ENCODE data around the gene CCDC85A.
A peak's percentile ranks its signal among the peaks of the same experiment; 100 is the strongest.

CCDC85A gene

GRCh38 chr2:56195563-56195962 is 11.8 kb downstream of the CCDC85A start:
- no peak for FAIRE-seq

GRCh38 chr2:56197816-56198215 is 14.0 kb downstream of the CCDC85A start:
- no peak for FAIRE-seq

GRCh38 chr2:56198936-56199335 is 15.1 kb downstream of the CCDC85A start:
- no peak for FAIRE-seq

- FAIRE-seq = no peak
These were observed 15.7 kb downstream of the CCDC85A start for GRCh38 chr2:56199492-56199891.

- FAIRE-seq = no peak
These were observed 18.8 kb downstream of the CCDC85A start for GRCh38 chr2:56202381-56203121.

GRCh38 chr2:56204556-56204955 is 20.8 kb downstream of the CCDC85A start:
- no peak for FAIRE-seq

- no peak for FAIRE-seq
These were observed 22.5 kb downstream of the CCDC85A start for GRCh38 chr2:56206250-56206649.

- FAIRE-seq = no peak
These were observed 24.0 kb downstream of the CCDC85A start for GRCh38 chr2:56207760-56208159.

GRCh38 chr2:56208380-56208779 is 24.6 kb downstream of the CCDC85A start:
- no peak for FAIRE-seq

- FAIRE-seq = no peak
These were observed 25.9 kb downstream of the CCDC85A start for GRCh38 chr2:56209701-56210100.

GRCh38 chr2:56210291-56210690 is 26.5 kb downstream of the CCDC85A start:
- no peak for FAIRE-seq

- FAIRE-seq = no peak
These were observed 27.3 kb downstream of the CCDC85A start for GRCh38 chr2:56211048-56211447.

- no peak for FAIRE-seq
These were observed 32.1 kb downstream of the CCDC85A start for GRCh38 chr2:56215911-56216310.

GRCh38 chr2:56217106-56217505 is 33.3 kb downstream of the CCDC85A start:
- FAIRE-seq = no peak

GRCh38 chr2:56222481-56222880 is 38.7 kb downstream of the CCDC85A start:
- no peak for FAIRE-seq

- FAIRE-seq = no peak
These were observed 40.5 kb downstream of the CCDC85A start for GRCh38 chr2:56224316-56224715.

- FAIRE-seq = no peak
These were observed 44.0 kb downstream of the CCDC85A start for GRCh38 chr2:56227811-56228210.

- FAIRE-seq = no peak
These were observed 45.7 kb downstream of the CCDC85A start for GRCh38 chr2:56229397-56230060.

- FAIRE-seq = peak; percentile 85
These were observed 46.4 kb downstream of the CCDC85A start for GRCh38 chr2:56230156-56230555.

GRCh38 chr2:56231361-56231760 is 47.6 kb downstream of the CCDC85A start:
- no peak for FAIRE-seq

GRCh38 chr2:56232912-56233311 is 49.1 kb downstream of the CCDC85A start:
- FAIRE-seq = no peak

- FAIRE-seq = no peak
These were observed 50.5 kb downstream of the CCDC85A start for GRCh38 chr2:56234241-56234640.

- no peak for FAIRE-seq
These were observed 55.2 kb downstream of the CCDC85A start for GRCh38 chr2:56239030-56239429.

- FAIRE-seq = no peak
These were observed 55.6 kb downstream of the CCDC85A start for GRCh38 chr2:56239437-56239836.

- no peak for FAIRE-seq
These were observed 56.4 kb downstream of the CCDC85A start for GRCh38 chr2:56240210-56240609.

Data from endometrium (tissue), 2 donors.